GM23248 (cell line): ENCODE results near the gene OTOP3.

ENCODE experiments used
- EZH2 ChIP-seq: fragments of 200-600 bp; sonication (generic); IDR thresholded peaks from 2 replicates; pipeline ENCODE4 v1.6.1; 2018; ENCODE audit warnings: antibody characterized with exemption, mild to moderate bottlenecking; ENCODE audit not compliant: insufficient read depth, poor library complexity, severe bottlenecking
- EZH2phosphoT487 ChIP-seq: fragments of 200-600 bp; sonication (generic); IDR thresholded peaks from 2 replicates; pipeline ENCODE4 v1.6.1; 2018; ENCODE audit warnings: antibody characterized with exemption, moderate library complexity, mild to moderate bottlenecking, low read depth; ENCODE audit not compliant: insufficient read depth

DNA sequence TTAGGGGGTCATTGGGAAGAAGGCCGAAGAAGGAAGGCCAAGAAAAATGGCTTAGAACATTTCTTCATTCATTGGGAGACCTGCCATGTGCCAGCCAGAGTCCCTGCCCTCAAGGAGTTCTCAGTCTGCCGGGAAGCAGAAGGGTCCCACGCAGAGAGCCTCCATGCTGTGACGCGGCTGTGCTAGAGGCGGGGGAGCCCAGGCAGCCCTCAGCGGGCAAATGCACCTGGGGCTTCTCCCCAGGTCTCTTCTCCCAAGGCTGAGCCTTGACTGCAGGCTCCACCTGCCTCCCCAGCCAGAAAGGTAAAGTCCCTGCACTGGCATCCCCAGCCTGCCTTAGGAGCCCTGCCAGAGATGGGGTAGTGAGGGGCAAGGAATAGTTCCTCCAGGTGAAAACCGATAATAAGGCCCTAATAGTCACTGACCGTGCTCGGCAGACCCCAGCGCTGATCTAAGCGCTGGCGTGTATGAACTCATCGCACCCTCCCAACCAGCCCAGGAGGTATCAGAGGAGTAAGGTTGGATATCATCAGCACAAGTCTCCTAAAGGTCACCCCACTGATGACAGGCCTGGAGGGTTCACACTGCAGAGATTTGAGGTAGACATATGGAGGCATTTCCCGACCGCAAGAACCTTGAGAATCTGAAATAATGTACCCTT is 45.8 kb downstream of the OTOP3 start:
- TF ChIP-seq EZH2 (no peak), EZH2phosphoT487 (no peak)
